Measurements from ENCODE around the gene MYH9. TPM values are rescaled to one million over a fixed set of nuclear protein-coding genes. Genes with fewer than 3 reads are reported as not detected.
"Not testable (repeated sequence)": the region's sequence is repeated elsewhere in the genome, so short reads cannot be mapped to it uniquely, and the experiment has no call there.

The MYH9 gene
- total RNA-seq, 1 experiment from 2014 or later = 653 TPM

DNA sequence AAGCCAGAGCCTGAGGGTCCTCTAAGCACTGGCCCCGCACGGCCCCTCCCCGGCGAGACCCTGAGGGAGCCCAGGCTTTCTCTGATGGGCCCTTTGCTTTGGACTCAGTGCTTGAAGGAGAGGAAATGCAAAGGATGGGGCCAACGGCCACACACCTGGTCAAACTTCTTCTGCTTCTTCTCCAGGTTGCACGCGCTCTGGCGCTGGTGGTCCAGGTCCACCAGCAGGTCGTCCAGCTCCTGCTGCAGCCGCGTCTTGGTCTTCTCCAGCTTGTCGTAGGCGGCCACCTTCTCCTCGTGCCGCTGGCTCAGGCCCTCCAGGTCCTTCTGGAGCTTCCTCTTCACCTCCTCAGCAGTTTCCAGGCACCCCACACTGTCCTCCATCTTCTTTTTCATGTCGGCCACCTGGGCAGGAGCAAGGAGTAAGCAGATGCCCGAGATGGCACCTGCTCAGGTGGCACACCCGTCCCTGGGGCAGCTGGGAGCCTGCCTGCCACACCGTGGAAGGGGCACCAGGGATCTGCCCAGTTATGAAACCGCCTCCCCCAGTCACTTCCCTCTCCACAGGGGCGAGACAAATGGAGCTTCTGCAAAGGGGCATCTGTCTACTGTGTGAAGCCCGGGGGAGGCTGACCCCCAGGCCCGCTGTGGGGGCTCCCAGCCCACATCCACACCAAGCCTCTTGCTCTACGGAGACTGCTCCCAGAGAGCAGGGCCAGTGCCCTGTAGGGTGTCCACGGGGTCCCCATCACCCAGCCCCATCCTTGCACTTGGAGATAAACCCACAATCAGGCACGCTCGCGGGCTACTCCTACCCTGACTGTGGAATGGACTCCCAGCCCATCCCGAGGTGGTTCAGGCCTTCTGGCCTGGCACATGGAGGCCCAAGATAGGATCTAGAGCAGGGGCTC, 95.7 kb downstream of the MYH9 start:
- Mint-ChIP-seq H3K4me1 (ENCODE audit: insufficient read depth, unreplicated experiment) (no peaks in the 10 kb centered on the region), H3K36me3 (ENCODE audit: insufficient read depth, unreplicated experiment) (peaks cover 94% of the 10 kb centered on the region), H3K9me3 (ENCODE audit: unreplicated experiment) (no peaks in the 10 kb centered on the region), H3K4me3 (ENCODE audit: unreplicated experiment) (no peak overlapping the region), H3K27me3 (ENCODE audit: insufficient read depth, unreplicated experiment) (no peaks in the 10 kb centered on the region), H3K27ac (ENCODE audit: low read depth, unreplicated experiment) (no peak overlapping the region)
- DNase-seq (ENCODE audit: unreplicated experiment) = no peak
- intact Hi-C loops (cut with micrococcal nuclease) = no loop called here
- ChIA-PET CTCF (interaction anchor here (0.6 to 1.7 kb wide), 4 partner anchors 9 to 189 kb away, joined by 3 to 11 read pairs (median 4); no protein-coding TSS in a partner anchor), POLR2A (interaction anchor here (0.7 kb wide), 1 partner anchor 174 kb away, joined by 4 read pairs; no protein-coding TSS in a partner anchor)
- TF ChIP-seq, protein P1, sequence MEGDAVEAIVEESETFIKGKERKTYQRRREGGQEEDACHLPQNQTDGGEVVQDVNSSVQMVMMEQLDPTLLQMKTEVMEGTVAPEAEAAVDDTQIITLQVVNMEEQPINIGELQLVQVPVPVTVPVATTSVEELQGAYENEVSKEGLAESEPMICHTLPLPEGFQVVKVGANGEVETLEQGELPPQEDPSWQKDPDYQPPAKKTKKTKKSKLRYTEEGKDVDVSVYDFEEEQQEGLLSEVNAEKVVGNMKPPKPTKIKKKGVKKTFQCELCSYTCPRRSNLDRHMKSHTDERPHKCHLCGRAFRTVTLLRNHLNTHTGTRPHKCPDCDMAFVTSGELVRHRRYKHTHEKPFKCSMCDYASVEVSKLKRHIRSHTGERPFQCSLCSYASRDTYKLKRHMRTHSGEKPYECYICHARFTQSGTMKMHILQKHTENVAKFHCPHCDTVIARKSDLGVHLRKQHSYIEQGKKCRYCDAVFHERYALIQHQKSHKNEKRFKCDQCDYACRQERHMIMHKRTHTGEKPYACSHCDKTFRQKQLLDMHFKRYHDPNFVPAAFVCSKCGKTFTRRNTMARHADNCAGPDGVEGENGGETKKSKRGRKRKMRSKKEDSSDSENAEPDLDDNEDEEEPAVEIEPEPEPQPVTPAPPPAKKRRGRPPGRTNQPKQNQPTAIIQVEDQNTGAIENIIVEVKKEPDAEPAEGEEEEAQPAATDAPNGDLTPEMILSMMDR (IDR thresholded peaks at IDR 0.05; ENCODE audit: unreplicated experiment) = no peak
- no TSS peak for BruUV-seq (replicated peaks)

DNA sequence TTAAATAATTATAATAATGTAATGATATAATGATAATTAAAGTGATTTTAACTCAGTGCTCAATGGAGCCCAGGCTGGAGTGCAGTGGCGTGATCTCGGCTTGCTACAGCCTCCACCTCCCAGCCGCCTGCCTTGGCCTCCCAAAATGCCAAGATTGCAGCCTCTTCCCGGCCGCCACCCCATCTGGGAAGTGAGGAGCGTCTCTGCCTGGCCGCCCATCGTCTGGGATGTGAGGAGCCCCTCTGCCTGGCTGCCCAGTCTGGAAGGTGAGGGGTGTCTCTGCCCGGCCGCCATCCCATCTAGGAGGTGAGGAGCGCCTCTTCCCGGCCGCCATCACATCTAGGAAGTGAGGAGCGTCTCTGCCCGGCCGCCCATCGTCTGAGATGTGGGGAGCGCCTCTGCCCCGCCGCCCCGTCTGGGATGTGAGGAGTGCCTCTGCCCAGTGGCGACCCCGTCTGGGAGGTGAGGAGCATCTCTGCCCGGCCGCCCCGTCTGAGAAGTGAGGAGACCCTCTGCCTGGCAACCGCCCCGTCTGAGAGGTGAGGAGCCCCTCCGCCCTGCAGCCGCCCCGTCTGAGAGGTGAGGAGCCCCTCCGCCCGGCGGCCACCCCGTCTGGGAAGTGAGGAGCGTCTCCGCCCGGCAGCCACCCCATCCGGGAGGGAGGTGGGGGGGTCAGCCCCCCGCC, 97.2 kb downstream of the MYH9 start:
- H3K36me3 Mint-ChIP-seq (ENCODE audit: insufficient read depth, unreplicated experiment) = peaks cover 94% of the 10 kb centered on the region
- BruUV-seq (replicated peaks); H3K9me3 Mint-ChIP-seq (ENCODE audit: unreplicated experiment); POLR2A ChIA-PET; H3K27ac Mint-ChIP-seq (ENCODE audit: low read depth, unreplicated experiment); DNase-seq (ENCODE audit: unreplicated experiment); H3K4me1 Mint-ChIP-seq (ENCODE audit: insufficient read depth, unreplicated experiment); intact Hi-C loops (cut with micrococcal nuclease); H3K4me3 Mint-ChIP-seq (ENCODE audit: unreplicated experiment); H3K27me3 Mint-ChIP-seq (ENCODE audit: insufficient read depth, unreplicated experiment): not testable (repeated sequence)
- CTCF ChIA-PET = interaction anchor here (1.5 to 2.0 kb wide), 3 partner anchors 8 to 13 kb away, joined by 5 to 7 read pairs (median 6); no protein-coding TSS in a partner anchor

DNA sequence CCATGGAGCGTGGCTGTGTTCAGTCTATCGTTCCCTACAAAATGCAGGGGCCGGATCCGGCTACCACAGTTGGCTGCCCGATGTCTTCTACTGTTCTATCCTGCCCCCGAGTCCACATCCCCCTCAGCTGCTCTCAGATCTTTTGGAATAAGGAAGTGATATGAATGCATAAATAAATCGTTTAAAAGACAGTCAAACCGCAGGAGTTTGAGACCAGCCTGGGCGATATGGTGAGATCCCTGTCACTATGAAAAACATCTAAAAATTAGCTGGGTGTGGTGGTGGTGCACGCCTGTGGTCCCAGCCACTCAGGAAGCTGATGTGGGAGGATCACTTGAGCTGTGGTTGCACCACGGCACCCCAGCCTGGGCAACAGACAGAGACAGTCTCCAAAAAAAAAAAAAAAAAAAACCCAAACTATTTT, 97.8 kb downstream of the MYH9 start:
- H3K27me3 Mint-ChIP-seq (ENCODE audit: insufficient read depth, unreplicated experiment); DNase-seq (ENCODE audit: unreplicated experiment); POLR2A ChIA-PET; H3K4me1 Mint-ChIP-seq (ENCODE audit: insufficient read depth, unreplicated experiment); H3K9me3 Mint-ChIP-seq (ENCODE audit: unreplicated experiment); BruUV-seq (replicated peaks); H3K27ac Mint-ChIP-seq (ENCODE audit: low read depth, unreplicated experiment); H3K4me3 Mint-ChIP-seq (ENCODE audit: unreplicated experiment); intact Hi-C loops (cut with micrococcal nuclease): not testable (repeated sequence)
- peaks cover 94% of the 10 kb centered on the region for H3K36me3 Mint-ChIP-seq (ENCODE audit: insufficient read depth, unreplicated experiment)
- CTCF ChIA-PET = interaction anchor here (1.5 to 2.0 kb wide), 3 partner anchors 9 to 12 kb away, joined by 5 to 7 read pairs (median 6); no protein-coding TSS in a partner anchor

DNA sequence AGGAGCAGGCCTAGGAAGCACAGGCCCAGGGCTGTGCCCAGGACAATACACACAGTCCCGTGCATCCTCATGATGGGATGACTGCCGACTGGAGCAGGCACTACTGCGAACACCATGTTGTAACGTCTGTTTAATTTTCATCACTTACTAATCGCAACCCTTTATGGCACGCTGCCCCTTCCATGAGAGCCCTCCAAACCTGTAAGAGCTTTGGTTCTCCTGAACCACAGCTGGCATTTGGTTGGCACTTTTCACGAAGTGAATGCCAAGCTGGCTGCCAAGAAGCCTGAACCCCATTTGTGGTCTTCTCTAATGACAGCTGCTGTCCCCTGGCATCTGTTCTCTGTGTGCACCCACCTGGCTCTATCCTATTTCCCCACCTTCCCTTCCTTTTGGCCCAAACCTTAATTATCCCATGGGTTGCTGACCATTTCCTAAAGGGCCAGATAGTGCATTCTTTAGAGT, 98.3 kb downstream of the MYH9 start:
- no peak for DNase-seq (ENCODE audit: unreplicated experiment)
- TF ChIP-seq, protein P1 (IDR thresholded peaks at IDR 0.05; ENCODE audit: unreplicated experiment) = no peak
- Mint-ChIP-seq H3K36me3 (ENCODE audit: insufficient read depth, unreplicated experiment) (peaks cover 94% of the 10 kb centered on the region), H3K27ac (ENCODE audit: low read depth, unreplicated experiment) (peak overlapping the region; percentile 19), H3K27me3 (ENCODE audit: insufficient read depth, unreplicated experiment) (no peaks in the 10 kb centered on the region), H3K4me1 (ENCODE audit: insufficient read depth, unreplicated experiment) (no peaks in the 10 kb centered on the region), H3K4me3 (ENCODE audit: unreplicated experiment) (no peak overlapping the region), H3K9me3 (ENCODE audit: unreplicated experiment) (no peaks in the 10 kb centered on the region)
- ChIA-PET POLR2A (no interaction called here), CTCF (interaction anchor here (0.6 to 2.0 kb wide), 4 partner anchors 10 to 752 kb away, joined by 3 to 7 read pairs (median 6); no protein-coding TSS in a partner anchor)
- BruUV-seq (replicated peaks) = no TSS peak
- intact Hi-C loops (cut with micrococcal nuclease) = no loop called here

All from MCF 10A (cell line).